Brain microvascular endothelial cell (primary cell): ENCODE results near the gene CNTRL.

Experiments used
- DNase-seq: peaks from one replicate; pipeline ENCODE4 v3.0.0-alpha.2; 2020
- H3K27ac ChIP-seq: fragments of 250-450 bp; sonication (Bioruptor Pico); 2 replicates; pipeline ENCODE4 v1.5.1; 2020; ENCODE audit warnings: mild to moderate bottlenecking, moderate library complexity
- H3K27me3 ChIP-seq: fragments of 250-450 bp; sonication (Bioruptor Pico); replicated peaks from 2 replicates; pipeline ENCODE4 v1.5.1; 2020; ENCODE audit warnings: mild to moderate bottlenecking
- H3K36me3 ChIP-seq: fragments of 250-450 bp; sonication (Bioruptor Pico); replicated peaks from 2 replicates; pipeline ENCODE4 v1.5.1; 2020; ENCODE audit warnings: mild to moderate bottlenecking
- H3K4me3 ChIP-seq: 2 replicates; pipeline ENCODE4 v1.5.1; 2011; ENCODE audit warnings: low read depth, mild to moderate bottlenecking, control low read depth, low read length, moderate library complexity
- CTCF ChIP-seq: IDR thresholded peaks from 2 replicates; pipeline ENCODE4 v1.5.1; 2011; ENCODE audit warnings: low read depth, mild to moderate bottlenecking, moderate library complexity, low read length, control low read depth, inconsistent platforms; ENCODE audit errors: missing control alignments
- in situ Hi-C: cut with HindIII; loops from 2 replicates; pipeline ENCODE4 v1.10.0; 2017; ENCODE audit warnings: low sequenced_read_pairs, low pct_ligation_motif_present

The CNTRL gene

GRCh38 chr9:121153642-121154041, 78.9 kb downstream of the CNTRL start:
- no peak for TF ChIP-seq CTCF
- in situ Hi-C loops, result no loop called here

GRCh38 chr9:121154782-121155181, 80.0 kb downstream of the CNTRL start:
- H3K27me3 ChIP-seq, result no peaks in the 10 kb centered on the region
- no peak for DNase-seq

More at GRCh38 chr9:121153642-121154041, 78.9 kb downstream of the CNTRL start:
- H3K27me3 ChIP-seq, result no peaks in the 10 kb centered on the region
- H3K27ac ChIP-seq, result no peak overlapping the region
- H3K4me3 ChIP-seq, result no peak overlapping the region
- H3K36me3 ChIP-seq, result no peaks in the 10 kb centered on the region
- no peak for DNase-seq

GRCh38 chr9:121156263-121156731, 81.5 kb downstream of the CNTRL start:
- in situ Hi-C loops, result no loop called here
- Histone ChIP-seq H3K27me3 (no peaks in the 10 kb centered on the region), H3K27ac (no peak overlapping the region), H3K4me3 (no peak overlapping the region), H3K36me3 (no peaks in the 10 kb centered on the region)
- DNase-seq, result peak; percentile 71
- no peak for TF ChIP-seq CTCF

More at GRCh38 chr9:121154782-121155181, 80.0 kb downstream of the CNTRL start:
- Histone ChIP-seq H3K27ac (no peak overlapping the region), H3K36me3 (no peaks in the 10 kb centered on the region), H3K4me3 (no peak overlapping the region)
- in situ Hi-C loops, result no loop called here
- TF ChIP-seq CTCF, result no peak

GRCh38 chr9:121157939-121158338, 83.2 kb downstream of the CNTRL start:
- in situ Hi-C loops, result no loop called here
- no peak for TF ChIP-seq CTCF
- Histone ChIP-seq H3K27ac (no peak overlapping the region), H3K36me3 (no peaks in the 10 kb centered on the region), H3K27me3 (no peaks in the 10 kb centered on the region), H3K4me3 (no peak overlapping the region)
- DNase-seq, result no peak

GRCh38 chr9:121160025-121160424, 85.3 kb downstream of the CNTRL start:
- Histone ChIP-seq H3K4me3 (no peak overlapping the region), H3K27ac (no peak overlapping the region), H3K27me3 (no peaks in the 10 kb centered on the region), H3K36me3 (no peaks in the 10 kb centered on the region)
- no peak for DNase-seq
- in situ Hi-C loops, result no loop called here
- TF ChIP-seq CTCF, result no peak

- Histone ChIP-seq H3K36me3 (peaks cover 23% of the 10 kb centered on the region), H3K27me3 (no peaks in the 10 kb centered on the region), H3K4me3 (no peak overlapping the region), H3K27ac (no peak overlapping the region)
- no peak for TF ChIP-seq CTCF
- in situ Hi-C loops, result no loop called here
- DNase-seq, result no peak
Measured at GRCh38 chr9:121168052-121168451, 93.3 kb downstream of the CNTRL start.
